ENCODE measurements around the gene HLF. TPM values are rescaled to one million over a fixed set of nuclear protein-coding genes. Genes with fewer than 3 reads are reported as not detected.

HLF gene
- total and polyA plus RNA-seq, 9 donors = 28.0 to 106 (median 40.8) TPM

GRCh38 chr17:55345132-55345531 lies 80.4 kb downstream of the HLF start:
- intact Hi-C loops (cut with DNase I) = loop anchor here in 3 of 4 donors (5.0 to 10.0 kb wide), 4 partner anchors 290 to 353 kb away; no protein-coding TSS in a partner anchor
- WGBS, 3 donors = 76 to 92% (median 90%) methylated on average over 1 of the region's 1 CpG
- no peaks in the 10 kb centered on the region for H3K36me3 ChIP-seq
- no peak for DNase-seq
- H3K4me1 ChIP-seq (ENCODE audit: insufficient read depth) = no peaks in the 10 kb centered on the region
- no peak overlapping the region for H3K27ac ChIP-seq
- H3K27me3 ChIP-seq = no peaks in the 10 kb centered on the region
- no peak overlapping the region for H3K4me3 ChIP-seq
- no peaks in the 10 kb centered on the region for H3K9me3 ChIP-seq
- TF ChIP-seq EP300 (IDR thresholded peaks at IDR 0.05) = no peak
- TF ChIP-seq CTCF (IDR thresholded peaks at IDR 0.05) = no peak
- TF ChIP-seq POLR2A (IDR thresholded peaks at IDR 0.05) = no peak

- Histone ChIP-seq H3K4me3 (no peak overlapping the region), H3K36me3 (no peaks in the 10 kb centered on the region), H3K9me3 (no peaks in the 10 kb centered on the region), H3K27ac (no peak overlapping the region), H3K4me1 (ENCODE audit: insufficient read depth) (no peaks in the 10 kb centered on the region), H3K27me3 (no peaks in the 10 kb centered on the region)
- no peak for DNase-seq
- WGBS, 3 donors = 98 to 100% (median 100%) methylated on average over 1 of the region's 1 CpG
- intact Hi-C loops (cut with DNase I) = loop anchor here in 3 of 4 donors (5.0 to 10.0 kb wide), 4 partner anchors 292 to 354 kb away; no protein-coding TSS in a partner anchor
- no peak for TF ChIP-seq EP300 (IDR thresholded peaks at IDR 0.05)
- TF ChIP-seq CTCF (IDR thresholded peaks at IDR 0.05) = no peak
- TF ChIP-seq POLR2A (IDR thresholded peaks at IDR 0.05) = no peak
Observed at GRCh38 chr17:55346658-55347057, 81.9 kb downstream of the HLF start.

- Histone ChIP-seq H3K4me1 (ENCODE audit: insufficient read depth) (no peaks in the 10 kb centered on the region), H3K27me3 (no peaks in the 10 kb centered on the region), H3K27ac (no peak overlapping the region), H3K9me3 (no peaks in the 10 kb centered on the region), H3K36me3 (no peaks in the 10 kb centered on the region), H3K4me3 (no peak overlapping the region)
- DNase-seq = no peak
- WGBS, 3 donors = 77 to 89% (median 79%) methylated on average over 2 of the region's 2 CpGs
- TF ChIP-seq POLR2A (IDR thresholded peaks at IDR 0.05) (no peak), EP300 (IDR thresholded peaks at IDR 0.05) (no peak), CTCF (IDR thresholded peaks at IDR 0.05) (no peak)
- intact Hi-C loops (cut with DNase I) = loop anchor here in 3 of 4 donors (5.0 to 10.0 kb wide), 4 partner anchors 293 to 355 kb away; no protein-coding TSS in a partner anchor
Observed at GRCh38 chr17:55347341-55347740, 82.6 kb downstream of the HLF start.

- intact Hi-C loops (cut with DNase I) = loop anchor here in 3 of 4 donors (5.0 to 10.0 kb wide), 4 partner anchors 294 to 357 kb away; no protein-coding TSS in a partner anchor
- Histone ChIP-seq H3K27ac (no peak overlapping the region), H3K36me3 (no peaks in the 10 kb centered on the region), H3K4me3 (no peak overlapping the region), H3K27me3 (no peaks in the 10 kb centered on the region), H3K9me3 (no peaks in the 10 kb centered on the region), H3K4me1 (ENCODE audit: insufficient read depth) (no peaks in the 10 kb centered on the region)
- DNase-seq = peak; percentile 38 to 63 (median 43)
- 15 to 19% (median 18%) methylated on average over 10 of the region's 10 CpGs for WGBS, 3 donors
- TF ChIP-seq EP300 (IDR thresholded peaks at IDR 0.05) (no peak), CTCF (IDR thresholded peaks at IDR 0.05) (peak; percentile 71 to 80 (median 73))
Observed at GRCh38 chr17:55348749-55349354, 84.1 kb downstream of the HLF start.

Data from ovary (tissue), 9 donors.